ENCODE results near the gene ENOSF1.

Gene ENOSF1

GRCh38 chr18:671405-671804 lies 41.0 kb downstream of the ENOSF1 start:
- no peak for DNase-seq

GRCh38 chr18:670522-670921 lies 41.9 kb downstream of the ENOSF1 start:
- no peak for DNase-seq

- no peak for DNase-seq
These were observed 43.4 kb downstream of the ENOSF1 start for GRCh38 chr18:669077-669476.

GRCh38 chr18:668260-668659 lies 44.2 kb downstream of the ENOSF1 start:
- DNase-seq: no peak

GRCh38 chr18:666628-667027 lies 45.8 kb downstream of the ENOSF1 start:
- no peak for DNase-seq

- no peak for DNase-seq
These were observed 46.3 kb downstream of the ENOSF1 start for GRCh38 chr18:666177-666576.

GRCh38 chr18:662197-662596 lies 50.2 kb downstream of the ENOSF1 start:
- no peak for DNase-seq

- no peak for DNase-seq
These were observed 52.8 kb downstream of the ENOSF1 start for GRCh38 chr18:659597-659996.

- no peak for DNase-seq
These were observed 53.4 kb downstream of the ENOSF1 start for GRCh38 chr18:658947-659533.

- peak; percentile 97 for DNase-seq
These were observed 54.2 kb downstream of the ENOSF1 start for GRCh38 chr18:658001-658946.

GRCh38 chr18:657311-658000 lies 55.0 kb downstream of the ENOSF1 start, which contains the start of gene TYMS:
TSS of gene TYMS (plus strand) at chr18:657653. CDS start at chr18:657743, 90 bp downstream.
- DNase-seq: peak; percentile 96

- DNase-seq: no peak
These were observed 57.0 kb downstream of the ENOSF1 start for GRCh38 chr18:655445-655844.

GRCh38 chr18:654601-655000 lies 57.8 kb downstream of the ENOSF1 start:
- no peak for DNase-seq

- DNase-seq: peak; percentile 29
These were observed 58.9 kb downstream of the ENOSF1 start for GRCh38 chr18:653512-653911.

GRCh38 chr18:652131-652530 lies 60.3 kb downstream of the ENOSF1 start:
- no peak for DNase-seq

- no peak for DNase-seq
These were observed 62.0 kb downstream of the ENOSF1 start for GRCh38 chr18:650428-650858.

- DNase-seq: peak; percentile 15
These were observed 63.1 kb downstream of the ENOSF1 start for GRCh38 chr18:649341-649740.

- no peak for DNase-seq
These were observed 65.1 kb downstream of the ENOSF1 start for GRCh38 chr18:647304-647703.

GRCh38 chr18:644395-645004 lies 67.9 kb downstream of the ENOSF1 start:
- no peak for DNase-seq

GRCh38 chr18:641224-641623 lies 71.2 kb downstream of the ENOSF1 start:
- DNase-seq: no peak

GRCh38 chr18:635171-635570 lies 77.3 kb downstream of the ENOSF1 start:
- peak; percentile 60 for DNase-seq

- no peak for DNase-seq
These were observed 77.8 kb downstream of the ENOSF1 start for GRCh38 chr18:634551-635045.

GRCh38 chr18:631560-631959 lies 80.9 kb downstream of the ENOSF1 start:
- DNase-seq: no peak
